ENCODE results near the gene DOCK1.

The DOCK1 gene

DNA sequence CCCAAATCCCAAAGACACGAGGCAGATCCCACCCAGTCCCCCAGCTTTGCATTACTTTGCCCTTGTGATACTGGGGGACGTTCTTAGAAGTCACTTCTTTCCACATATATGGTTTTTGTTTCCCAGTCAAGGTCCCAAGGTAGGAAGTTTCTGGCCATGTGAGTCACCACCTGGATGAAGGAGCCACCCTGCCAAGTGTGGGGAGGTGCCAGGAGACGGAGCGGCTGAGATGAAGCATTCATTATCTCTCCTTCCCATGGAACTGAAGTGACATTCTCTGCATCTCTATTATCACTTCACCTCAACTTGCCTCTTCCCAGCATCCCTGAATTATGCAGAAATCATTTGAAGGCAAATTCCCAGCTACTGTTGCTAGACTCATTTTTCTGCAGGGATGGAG lies 427.4 kb downstream of the DOCK1 start:
- no peak overlapping the region for H3K27ac ChIP-seq (ENCODE audit: low read depth, low read length)
- no peaks in the 10 kb centered on the region for H3K4me1 ChIP-seq (ENCODE audit: control insufficient read depth, insufficient read depth, low read length, unreplicated experiment)
- no peak overlapping the region for H3K4me3 ChIP-seq (ENCODE audit: low read depth, low read length)
- H3K79me2 ChIP-seq (ENCODE audit: control insufficient read depth, insufficient read depth, low read length, unreplicated experiment), result no peaks in the 10 kb centered on the region
- H3K36me3 ChIP-seq (ENCODE audit: insufficient read depth, low read length), result no peaks in the 10 kb centered on the region
- H2AFZ ChIP-seq (ENCODE audit: low read length, unreplicated experiment), result no peak overlapping the region
- H3K27me3 ChIP-seq (ENCODE audit: insufficient read depth, low read length), result no peaks in the 10 kb centered on the region

- Histone ChIP-seq H3K27me3 (ENCODE audit: insufficient read depth, low read length) (no peaks in the 10 kb centered on the region), H3K79me2 (ENCODE audit: control insufficient read depth, insufficient read depth, low read length, unreplicated experiment) (no peaks in the 10 kb centered on the region)
Observed at GRCh38 chr10:127337801-127338200, 432.6 kb downstream of the DOCK1 start.

DNA sequence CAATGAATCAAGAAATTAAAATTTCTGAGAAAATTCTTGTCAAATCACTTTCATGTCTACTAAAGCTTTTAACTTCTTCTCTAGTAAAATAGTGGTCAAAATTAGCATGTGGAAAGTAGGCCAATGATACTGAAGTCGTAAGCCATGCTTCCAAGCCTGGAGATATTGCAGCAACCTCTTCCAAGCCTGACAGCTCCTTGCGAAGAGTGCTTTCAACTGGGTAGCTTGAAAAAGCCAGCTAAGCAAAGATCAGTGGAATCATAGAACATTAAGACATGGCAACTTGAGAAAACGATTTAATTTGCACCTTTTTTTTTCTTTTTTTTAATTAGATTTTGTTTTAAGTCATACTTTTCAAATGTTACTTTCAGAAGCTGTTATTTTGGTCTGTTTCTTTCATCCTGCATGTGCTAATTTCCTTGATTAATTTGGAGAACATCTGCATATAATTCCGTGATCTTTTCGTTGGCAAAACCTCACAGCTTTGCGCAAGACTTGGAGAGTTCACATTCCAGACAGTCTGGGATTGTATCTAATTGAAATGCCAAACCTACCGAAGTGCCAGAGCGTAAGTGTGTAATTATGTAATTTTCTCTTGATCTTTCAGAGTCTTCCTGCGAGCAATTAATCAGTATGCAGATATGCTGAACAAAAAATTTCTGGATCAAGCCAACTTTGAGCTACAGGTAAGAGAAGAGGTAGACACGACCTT lies 433.3 kb downstream of the DOCK1 start:
- no peaks in the 10 kb centered on the region for H3K79me2 ChIP-seq (ENCODE audit: control insufficient read depth, insufficient read depth, low read length, unreplicated experiment)
- H3K4me3 ChIP-seq (ENCODE audit: low read depth, low read length), result no peak overlapping the region
- no peaks in the 10 kb centered on the region for H3K27me3 ChIP-seq (ENCODE audit: insufficient read depth, low read length)
- H3K36me3 ChIP-seq (ENCODE audit: insufficient read depth, low read length), result no peaks in the 10 kb centered on the region
- no peaks in the 10 kb centered on the region for H3K4me1 ChIP-seq (ENCODE audit: control insufficient read depth, insufficient read depth, low read length, unreplicated experiment)
- no peak overlapping the region for H2AFZ ChIP-seq (ENCODE audit: low read length, unreplicated experiment)
- H3K27ac ChIP-seq (ENCODE audit: low read depth, low read length), result no peak overlapping the region

More at GRCh38 chr10:127337801-127338200, 432.6 kb downstream of the DOCK1 start:
- Histone ChIP-seq H3K4me1 (ENCODE audit: control insufficient read depth, insufficient read depth, low read length, unreplicated experiment) (no peaks in the 10 kb centered on the region), H2AFZ (ENCODE audit: low read length, unreplicated experiment) (no peak overlapping the region), H3K36me3 (ENCODE audit: insufficient read depth, low read length) (no peaks in the 10 kb centered on the region), H3K4me3 (ENCODE audit: low read depth, low read length) (no peak overlapping the region), H3K27ac (ENCODE audit: low read depth, low read length) (no peak overlapping the region)

- H3K27ac ChIP-seq (ENCODE audit: low read depth, low read length), result no peak overlapping the region
- no peaks in the 10 kb centered on the region for H3K27me3 ChIP-seq (ENCODE audit: insufficient read depth, low read length)
- no peaks in the 10 kb centered on the region for H3K36me3 ChIP-seq (ENCODE audit: insufficient read depth, low read length)
- no peaks in the 10 kb centered on the region for H3K79me2 ChIP-seq (ENCODE audit: control insufficient read depth, insufficient read depth, low read length, unreplicated experiment)
- no peak overlapping the region for H2AFZ ChIP-seq (ENCODE audit: low read length, unreplicated experiment)
- no peaks in the 10 kb centered on the region for H3K4me1 ChIP-seq (ENCODE audit: control insufficient read depth, insufficient read depth, low read length, unreplicated experiment)
- no peak overlapping the region for H3K4me3 ChIP-seq (ENCODE audit: low read depth, low read length)
Observed at GRCh38 chr10:127343821-127344220, 438.6 kb downstream of the DOCK1 start.

GRCh38 chr10:127344346-127344745 lies 439.1 kb downstream of the DOCK1 start:
- no peaks in the 10 kb centered on the region for H3K36me3 ChIP-seq (ENCODE audit: insufficient read depth, low read length)
- H3K27me3 ChIP-seq (ENCODE audit: insufficient read depth, low read length), result no peaks in the 10 kb centered on the region
- no peak overlapping the region for H2AFZ ChIP-seq (ENCODE audit: low read length, unreplicated experiment)

DNA sequence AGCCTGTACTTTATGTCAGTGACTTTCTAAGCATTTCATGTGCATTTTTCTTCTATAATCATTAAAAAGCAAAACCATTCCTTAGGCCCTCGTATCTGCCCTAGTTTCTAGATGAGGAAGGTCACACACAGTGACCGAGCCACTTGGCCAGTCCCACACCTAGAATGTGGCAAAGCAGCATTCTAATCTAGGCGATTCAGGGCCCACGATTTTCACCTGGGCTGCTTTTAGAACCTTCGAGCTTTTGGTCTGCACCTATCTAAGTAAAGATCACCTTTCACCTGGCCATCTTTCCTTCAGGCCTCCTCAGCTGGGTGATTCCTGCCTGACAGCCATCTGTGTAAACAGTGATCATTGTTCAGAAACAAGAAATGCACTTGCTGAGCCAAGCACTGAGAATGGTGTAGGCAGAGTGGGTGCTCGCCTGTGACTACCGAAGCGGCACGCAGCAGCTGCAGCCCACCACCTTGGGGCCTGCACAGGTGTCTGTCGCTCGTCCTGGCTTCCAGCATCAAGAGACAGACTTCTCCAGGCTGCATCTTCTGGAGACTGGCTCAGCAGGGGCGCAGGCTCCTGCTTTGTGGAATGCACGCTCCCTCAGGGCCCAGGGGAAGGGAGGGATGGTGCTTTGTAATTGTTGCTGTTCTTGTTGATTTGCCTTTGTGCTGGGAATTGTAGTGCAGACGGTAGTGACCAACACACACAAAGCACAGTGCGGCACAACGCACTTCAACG lies 440.2 kb downstream of the DOCK1 start:
- no peak overlapping the region for H3K4me3 ChIP-seq (ENCODE audit: low read depth, low read length)
- H3K36me3 ChIP-seq (ENCODE audit: insufficient read depth, low read length), result no peaks in the 10 kb centered on the region
- no peak overlapping the region for H3K27ac ChIP-seq (ENCODE audit: low read depth, low read length)
- no peaks in the 10 kb centered on the region for H3K79me2 ChIP-seq (ENCODE audit: control insufficient read depth, insufficient read depth, low read length, unreplicated experiment)
- H2AFZ ChIP-seq (ENCODE audit: low read length, unreplicated experiment), result no peak overlapping the region
- no peaks in the 10 kb centered on the region for H3K27me3 ChIP-seq (ENCODE audit: insufficient read depth, low read length)
- no peaks in the 10 kb centered on the region for H3K4me1 ChIP-seq (ENCODE audit: control insufficient read depth, insufficient read depth, low read length, unreplicated experiment)

More at GRCh38 chr10:127344346-127344745, 439.1 kb downstream of the DOCK1 start:
- Histone ChIP-seq H3K4me1 (ENCODE audit: control insufficient read depth, insufficient read depth, low read length, unreplicated experiment) (no peaks in the 10 kb centered on the region), H3K27ac (ENCODE audit: low read depth, low read length) (no peak overlapping the region), H3K4me3 (ENCODE audit: low read depth, low read length) (no peak overlapping the region), H3K79me2 (ENCODE audit: control insufficient read depth, insufficient read depth, low read length, unreplicated experiment) (no peaks in the 10 kb centered on the region)

- H3K36me3 ChIP-seq (ENCODE audit: insufficient read depth, low read length), result no peaks in the 10 kb centered on the region
- no peaks in the 10 kb centered on the region for H3K79me2 ChIP-seq (ENCODE audit: control insufficient read depth, insufficient read depth, low read length, unreplicated experiment)
- H3K27ac ChIP-seq (ENCODE audit: low read depth, low read length), result no peak overlapping the region
- H3K4me3 ChIP-seq (ENCODE audit: low read depth, low read length), result no peak overlapping the region
- H3K27me3 ChIP-seq (ENCODE audit: insufficient read depth, low read length), result no peaks in the 10 kb centered on the region
- no peak overlapping the region for H2AFZ ChIP-seq (ENCODE audit: low read length, unreplicated experiment)
- no peaks in the 10 kb centered on the region for H3K4me1 ChIP-seq (ENCODE audit: control insufficient read depth, insufficient read depth, low read length, unreplicated experiment)
Observed at GRCh38 chr10:127346604-127347003, 441.4 kb downstream of the DOCK1 start.

- H3K27me3 ChIP-seq (ENCODE audit: insufficient read depth, low read length), result no peaks in the 10 kb centered on the region
- H3K4me3 ChIP-seq (ENCODE audit: low read depth, low read length), result no peak overlapping the region
- no peaks in the 10 kb centered on the region for H3K4me1 ChIP-seq (ENCODE audit: control insufficient read depth, insufficient read depth, low read length, unreplicated experiment)
- no peak overlapping the region for H2AFZ ChIP-seq (ENCODE audit: low read length, unreplicated experiment)
- no peaks in the 10 kb centered on the region for H3K79me2 ChIP-seq (ENCODE audit: control insufficient read depth, insufficient read depth, low read length, unreplicated experiment)
- no peaks in the 10 kb centered on the region for H3K36me3 ChIP-seq (ENCODE audit: insufficient read depth, low read length)
- H3K27ac ChIP-seq (ENCODE audit: low read depth, low read length), result no peak overlapping the region
Observed at GRCh38 chr10:127347202-127347959, 442.2 kb downstream of the DOCK1 start.

DNA sequence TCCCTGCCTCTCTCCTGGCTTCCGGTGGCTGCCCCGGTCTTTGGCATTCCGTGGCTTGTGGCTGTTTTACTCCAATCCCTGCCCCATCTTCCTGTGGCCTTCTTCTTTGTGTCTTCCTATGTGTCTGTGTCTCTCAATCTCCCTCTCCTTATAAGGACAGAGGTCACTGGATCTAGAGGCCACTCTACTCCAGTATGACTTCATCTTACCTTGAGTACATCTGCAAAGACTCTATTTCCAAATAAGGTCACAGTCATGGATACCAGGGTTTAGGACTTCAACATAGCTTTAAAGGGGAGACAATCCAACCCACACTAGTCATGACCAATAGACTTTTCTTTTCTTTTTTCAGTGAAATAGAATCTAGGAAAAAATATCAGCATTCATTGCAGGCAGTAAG lies 444.5 kb downstream of the DOCK1 start:
- no peaks in the 10 kb centered on the region for H3K27me3 ChIP-seq (ENCODE audit: insufficient read depth, low read length)
- H3K4me3 ChIP-seq (ENCODE audit: low read depth, low read length), result no peak overlapping the region
- no peaks in the 10 kb centered on the region for H3K36me3 ChIP-seq (ENCODE audit: insufficient read depth, low read length)
- H3K79me2 ChIP-seq (ENCODE audit: control insufficient read depth, insufficient read depth, low read length, unreplicated experiment), result no peaks in the 10 kb centered on the region
- H3K4me1 ChIP-seq (ENCODE audit: control insufficient read depth, insufficient read depth, low read length, unreplicated experiment), result no peaks in the 10 kb centered on the region
- no peak overlapping the region for H2AFZ ChIP-seq (ENCODE audit: low read length, unreplicated experiment)
- no peak overlapping the region for H3K27ac ChIP-seq (ENCODE audit: low read depth, low read length)

GRCh38 chr10:127351542-127351941 lies 446.3 kb downstream of the DOCK1 start:
- Histone ChIP-seq H3K79me2 (ENCODE audit: control insufficient read depth, insufficient read depth, low read length, unreplicated experiment) (no peaks in the 10 kb centered on the region), H3K4me1 (ENCODE audit: control insufficient read depth, insufficient read depth, low read length, unreplicated experiment) (no peaks in the 10 kb centered on the region), H3K4me3 (ENCODE audit: low read depth, low read length) (no peak overlapping the region), H3K27ac (ENCODE audit: low read depth, low read length) (no peak overlapping the region), H3K27me3 (ENCODE audit: insufficient read depth, low read length) (no peaks in the 10 kb centered on the region), H2AFZ (ENCODE audit: low read length, unreplicated experiment) (no peak overlapping the region), H3K36me3 (ENCODE audit: insufficient read depth, low read length) (no peaks in the 10 kb centered on the region)

All from ACC112 (cell line).